DMS53 treated with DMSO at 0.1 percent for 48 hours (cell line): ENCODE measurements around the gene PLXNA4.

Experiments
- DNase-seq: peaks from one replicate; lab custom pipeline; 2025; ENCODE audit not compliant: unreplicated experiment; lab: John Stamatoyannopoulos, UW

Gene PLXNA4

GRCh38 chr7:132076301-132077035 lies 499.8 kb downstream of the PLXNA4 start:
- DNase-seq = no peak

GRCh38 chr7:132075515-132075914 lies 500.8 kb downstream of the PLXNA4 start:
- DNase-seq = no peak

- no peak for DNase-seq
Measured at GRCh38 chr7:132073920-132074589, 502.2 kb downstream of the PLXNA4 start.
